Panc1 (cell line): Measurements from ENCODE around the gene PDE4A. TPM values are rescaled to one million over a fixed set of nuclear protein-coding genes. Genes with fewer than 3 reads are reported as not detected.

Source experiments
- ATAC-seq: fragments of 200-7000 bp; cut with Tn5 transposase; 2 replicates; pipeline ENCODE4 v1.9.1; 2020; ENCODE audit warnings: mild to moderate bottlenecking, moderate library complexity
- BruUV-seq: library from RNA; stranded (reverse); fragments of 400-500 nt; replicated peaks from 2 replicates; lab custom pipeline; 2021; lab: Mats Ljungman, UMichigan
- CTCF ChIA-PET: fragments of 300-600 bp; sonication (Branson Sonifier 250); formaldehyde crosslinking; loops from one replicate; lab custom pipeline; 2022; ENCODE audit warnings: antibody characterized with exemption; lab: Charles Lee
- POLR2A ChIA-PET: fragments of 300-600 bp; sonication (Branson Sonifier 250); formaldehyde crosslinking; loops from one replicate; lab custom pipeline; 2022; ENCODE audit warnings: antibody characterized with exemption; lab: Charles Lee
- DNase-seq: peaks from one replicate; pipeline ENCODE4 v3.0.0-alpha.2; 2010; ENCODE audit warnings: low read depth, low spot score
- H3K27ac ChIP-seq: 2 replicates; pipeline ENCODE4 v1.5.1; 2011; ENCODE audit warnings: mild to moderate bottlenecking, low read length, inconsistent platforms
- H3K27me3 ChIP-seq: fragments of 200-500 bp; sonication (Bioruptor generic); 2 replicates; pipeline ENCODE4 v1.6.0; 2014; ENCODE audit warnings: low read length, inconsistent platforms; ENCODE audit not compliant: control insufficient read depth, insufficient read depth
- H3K36me3 ChIP-seq: fragments of 200-500 bp; sonication (Bioruptor generic); 2 replicates; pipeline ENCODE4 v1.5.1; 2014; ENCODE audit warnings: inconsistent platforms, mild to moderate bottlenecking, low read length, moderate library complexity; ENCODE audit not compliant: control insufficient read depth, insufficient read depth
- H3K4me1 ChIP-seq: 2 replicates; pipeline ENCODE4 v1.5.1; 2011; ENCODE audit warnings: inconsistent platforms, mild to moderate bottlenecking, low read length, moderate library complexity; ENCODE audit not compliant: control insufficient read depth, insufficient read depth
- H3K4me3 ChIP-seq, 2 experiments: 2 replicates each; pipeline ENCODE4 v1.5.1; 2011 to 2012; ENCODE audit warnings: low read depth in 2 of 2, low read length in 2 of 2, mild to moderate bottlenecking in 2 of 2, inconsistent platforms in 1 of 2, moderate library complexity in 1 of 2
- H3K9me3 ChIP-seq: fragments of 200-500 bp; sonication (Bioruptor generic); 2 replicates; pipeline ENCODE4 v1.5.1; 2014; ENCODE audit warnings: low read depth, mild to moderate bottlenecking, inconsistent platforms, low read length, moderate library complexity; ENCODE audit not compliant: control insufficient read depth, insufficient read depth
- CTCF ChIP-seq: fragments of 450-650 bp; IDR thresholded peaks from 2 replicates; pipeline ENCODE4 v1.5.1; 2017; ENCODE audit warnings: mild to moderate bottlenecking
- POLR2AphosphoS5 ChIP-seq: IDR thresholded peaks from 2 replicates; pipeline ENCODE4 v1.6.1; 2012; ENCODE audit warnings: mild to moderate bottlenecking, low read depth, low read length, moderate library complexity
- SIN3A ChIP-seq: IDR thresholded peaks from 2 replicates; pipeline ENCODE4 v1.6.1; 2012; ENCODE audit warnings: low read depth, mild to moderate bottlenecking, low read length, moderate library complexity, borderline replicate concordance; ENCODE audit not compliant: insufficient read depth
- TCF7L2 ChIP-seq: IDR thresholded peaks from 2 replicates; pipeline ENCODE4 v1.6.1; 2011; ENCODE audit warnings: mild to moderate bottlenecking, low read depth, low read length, inconsistent platforms
- in situ Hi-C: cut with HindIII; loops from 2 replicates; pipeline ENCODE4 v1.10.0; 2016; ENCODE audit warnings: low sequenced_read_pairs, low pct_unique_long_range_greater_than_20kb
- intact Hi-C: fragments of 100-400 bp; cut with micrococcal nuclease; formaldehyde crosslinking; loops from one replicate; pipeline ENCODE4 v1.10.0; 2022; ENCODE audit not compliant: unreplicated experiment
- total RNA-seq: library from RNA; stranded (reverse); gene quantifications from one replicate; pipeline ENCODE4 v1.2.1, GENCODE V29; 2021; ENCODE audit not compliant: unreplicated experiment
- TF ChIP-seq, protein P1 (sequence below), 2 experiments: IDR thresholded peaks; 2 replicates each; pipeline ENCODE4 v1.6.1; 2011 to 2012; ENCODE audit warnings: low read depth in 2 of 2, control low read depth in 1 of 2, low read length in 1 of 2, mild to moderate bottlenecking in 1 of 2, moderate library complexity in 1 of 2; ENCODE audit not compliant: insufficient read depth in 1 of 2

PDE4A gene
- total RNA-seq, 1 experiment from 2014 or later = 25.8 TPM

DNA sequence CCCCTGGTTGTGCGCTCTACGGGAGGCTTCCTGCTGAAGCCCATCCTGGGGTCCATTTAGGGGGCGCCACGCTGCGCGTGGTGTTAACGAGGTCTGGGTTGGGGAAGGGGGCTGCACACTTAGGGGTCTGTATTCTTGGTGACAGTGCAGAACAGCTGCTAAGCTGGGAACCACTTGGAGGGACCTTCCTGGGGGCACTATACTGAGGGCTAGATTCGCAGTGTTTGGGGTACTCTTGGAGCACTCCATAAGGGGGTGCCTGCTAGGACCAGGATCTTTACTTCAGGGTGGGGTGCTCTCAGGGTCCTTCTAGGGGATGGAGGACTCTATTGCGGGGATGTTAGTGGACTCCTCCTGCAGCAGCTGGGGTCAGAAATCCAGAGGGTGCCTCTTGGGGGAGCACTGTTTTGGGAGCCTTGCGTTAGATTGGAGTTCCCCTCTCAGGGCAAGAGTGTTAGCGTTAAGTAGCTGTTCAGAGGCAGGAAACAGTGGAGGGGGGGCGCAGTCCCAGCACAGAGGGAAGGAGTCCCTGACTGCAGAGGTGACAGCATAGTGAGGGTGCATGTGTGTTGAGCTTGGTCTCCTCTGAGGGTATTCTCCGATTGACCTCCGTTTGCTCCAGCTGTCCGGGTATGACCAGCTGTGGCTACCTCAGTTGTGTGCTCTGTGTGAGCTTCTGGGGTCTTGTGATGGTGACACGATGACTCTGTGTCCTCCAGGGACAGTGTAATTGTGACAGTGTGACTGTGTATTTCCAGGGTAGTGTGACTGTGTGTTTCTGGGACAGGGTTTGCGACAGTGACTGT is 1.1 kb downstream of the PDE4A start:
- DNase-seq (no peak), ATAC-seq (no peak)
- TF ChIP-seq SIN3A (no peak), CTCF (peak; percentile 48), POLR2AphosphoS5 (no peak)
- H3K4me1 ChIP-seq = peaks cover 14% of the 10 kb centered on the region
- H3K9me3 ChIP-seq = no peaks in the 10 kb centered on the region
- H3K27ac ChIP-seq = 0 out of 2 replicates have a peak overlapping the region, but pooled peaks have one; percentile 29
- no TSS peak for BruUV-seq
- in situ Hi-C loops (no loop called here), intact Hi-C loops (no loop called here)
- CTCF ChIA-PET = interaction anchor here (0.6 kb wide), 1 partner anchor 296 kb away, joined by 3 read pairs; the partner anchor contains the start of gene DNM2
- no peaks in the 10 kb centered on the region; the same call in 1 of the 2 replicates for H3K36me3 ChIP-seq
- POLR2A ChIA-PET = no interaction called here
- peak overlapping the region; percentile 51 to 72 for H3K4me3 ChIP-seq
- H3K27me3 ChIP-seq = no peaks in the 10 kb centered on the region

DNA sequence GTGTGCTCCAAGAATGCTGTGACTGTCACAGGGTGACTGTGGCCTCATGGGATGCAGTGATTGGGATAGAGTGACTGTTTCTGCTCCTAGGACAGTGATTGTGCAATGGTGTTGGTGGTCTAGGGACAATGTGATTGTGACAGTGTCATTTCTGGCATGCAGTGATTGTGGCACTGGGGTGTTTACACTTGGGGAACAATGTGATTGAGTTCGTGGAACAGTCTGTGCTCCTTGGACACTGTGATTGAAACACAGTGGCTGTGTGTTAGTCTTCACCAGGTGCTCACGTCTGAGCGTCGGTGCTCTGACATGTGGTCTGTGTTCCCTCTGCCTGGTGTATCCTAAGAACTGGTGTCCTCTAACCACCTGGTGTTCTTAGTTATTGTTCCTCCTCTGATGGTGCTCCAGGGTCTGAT is 1.7 kb downstream of the PDE4A start:
- DNase-seq (no peak), ATAC-seq (no peak)
- Histone ChIP-seq H3K36me3 (no peaks in the 10 kb centered on the region; the same call in 1 of the 2 replicates), H3K27ac (no peak overlapping the region), H3K4me3 (peak overlapping the region; percentile 51 to 72), H3K4me1 (peaks cover 14% of the 10 kb centered on the region), H3K27me3 (no peaks in the 10 kb centered on the region), H3K9me3 (no peaks in the 10 kb centered on the region)
- intact Hi-C loops = no loop called here
- TF ChIP-seq SIN3A (no peak), CTCF (no peak), TCF7L2 (no peak)
- TF ChIP-seq, protein P1, sequence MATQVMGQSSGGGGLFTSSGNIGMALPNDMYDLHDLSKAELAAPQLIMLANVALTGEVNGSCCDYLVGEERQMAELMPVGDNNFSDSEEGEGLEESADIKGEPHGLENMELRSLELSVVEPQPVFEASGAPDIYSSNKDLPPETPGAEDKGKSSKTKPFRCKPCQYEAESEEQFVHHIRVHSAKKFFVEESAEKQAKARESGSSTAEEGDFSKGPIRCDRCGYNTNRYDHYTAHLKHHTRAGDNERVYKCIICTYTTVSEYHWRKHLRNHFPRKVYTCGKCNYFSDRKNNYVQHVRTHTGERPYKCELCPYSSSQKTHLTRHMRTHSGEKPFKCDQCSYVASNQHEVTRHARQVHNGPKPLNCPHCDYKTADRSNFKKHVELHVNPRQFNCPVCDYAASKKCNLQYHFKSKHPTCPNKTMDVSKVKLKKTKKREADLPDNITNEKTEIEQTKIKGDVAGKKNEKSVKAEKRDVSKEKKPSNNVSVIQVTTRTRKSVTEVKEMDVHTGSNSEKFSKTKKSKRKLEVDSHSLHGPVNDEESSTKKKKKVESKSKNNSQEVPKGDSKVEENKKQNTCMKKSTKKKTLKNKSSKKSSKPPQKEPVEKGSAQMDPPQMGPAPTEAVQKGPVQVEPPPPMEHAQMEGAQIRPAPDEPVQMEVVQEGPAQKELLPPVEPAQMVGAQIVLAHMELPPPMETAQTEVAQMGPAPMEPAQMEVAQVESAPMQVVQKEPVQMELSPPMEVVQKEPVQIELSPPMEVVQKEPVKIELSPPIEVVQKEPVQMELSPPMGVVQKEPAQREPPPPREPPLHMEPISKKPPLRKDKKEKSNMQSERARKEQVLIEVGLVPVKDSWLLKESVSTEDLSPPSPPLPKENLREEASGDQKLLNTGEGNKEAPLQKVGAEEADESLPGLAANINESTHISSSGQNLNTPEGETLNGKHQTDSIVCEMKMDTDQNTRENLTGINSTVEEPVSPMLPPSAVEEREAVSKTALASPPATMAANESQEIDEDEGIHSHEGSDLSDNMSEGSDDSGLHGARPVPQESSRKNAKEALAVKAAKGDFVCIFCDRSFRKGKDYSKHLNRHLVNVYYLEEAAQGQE (IDR thresholded peaks at IDR 0.05; ENCODE audit: insufficient read depth in 1 of 2, low read depth in 2 of 2, low read length in 1 of 2) = no peak
- BruUV-seq = no TSS peak
- ChIA-PET POLR2A (no interaction called here), CTCF (no interaction called here)
- in situ Hi-C loops = no loop called here
